ENCODE results near the gene CNIH1.
"Not testable (repeated sequence)": the region's sequence is repeated elsewhere in the genome, so short reads cannot be mapped to it uniquely, and the experiment has no call there.

Gene CNIH1

GRCh38 chr14:54428527-54428926 is 12.6 kb downstream of the CNIH1 start:
- DNase-seq (ENCODE audit: low read depth): no peak

DNA sequence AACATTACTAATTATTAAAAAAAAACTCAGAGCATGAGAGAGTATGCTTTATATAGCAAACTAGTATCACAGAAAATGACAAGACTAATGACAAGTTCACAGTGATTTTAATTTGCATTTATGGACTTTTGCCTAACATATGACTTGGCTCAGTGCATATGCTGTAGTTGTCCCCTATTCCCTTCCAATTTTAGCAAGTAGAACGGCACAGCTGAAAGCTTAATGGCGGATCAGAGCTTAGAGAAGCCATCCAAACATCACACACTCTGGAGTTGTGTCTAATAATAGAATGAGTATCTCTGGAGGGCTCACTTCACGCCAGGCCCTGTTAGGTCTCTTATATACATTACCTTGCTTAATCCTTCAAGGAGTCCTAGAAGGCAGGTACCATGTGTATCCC is 13.3 kb downstream of the CNIH1 start:
- DNase-seq (ENCODE audit: low read depth): no peak

GRCh38 chr14:54425537-54426274 is 15.5 kb downstream of the CNIH1 start:
- DNase-seq (ENCODE audit: low read depth): no peak

- no peak for DNase-seq (ENCODE audit: low read depth)
Measured at GRCh38 chr14:54425068-54425467, 16.1 kb downstream of the CNIH1 start.

DNA sequence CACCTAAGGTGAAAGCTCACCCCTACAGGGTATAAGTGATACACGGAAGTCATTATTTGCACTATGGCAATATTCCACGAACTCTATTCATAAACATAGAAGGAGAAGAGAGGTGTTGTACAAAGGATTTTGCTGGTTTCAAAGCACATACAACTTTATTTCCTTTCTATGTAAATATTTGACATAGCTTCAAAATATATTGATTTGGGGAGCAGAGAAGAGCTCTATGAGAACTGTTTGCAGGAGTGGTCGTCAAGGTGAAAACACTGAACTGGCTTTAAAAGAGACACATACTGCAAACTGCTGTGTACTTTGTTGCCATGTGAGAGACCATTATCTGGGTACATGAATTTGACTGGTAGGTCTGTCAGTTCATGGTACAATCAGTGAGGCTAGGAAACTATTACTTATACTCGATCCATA is 16.7 kb downstream of the CNIH1 start:
- DNase-seq (ENCODE audit: low read depth): no peak

DNA sequence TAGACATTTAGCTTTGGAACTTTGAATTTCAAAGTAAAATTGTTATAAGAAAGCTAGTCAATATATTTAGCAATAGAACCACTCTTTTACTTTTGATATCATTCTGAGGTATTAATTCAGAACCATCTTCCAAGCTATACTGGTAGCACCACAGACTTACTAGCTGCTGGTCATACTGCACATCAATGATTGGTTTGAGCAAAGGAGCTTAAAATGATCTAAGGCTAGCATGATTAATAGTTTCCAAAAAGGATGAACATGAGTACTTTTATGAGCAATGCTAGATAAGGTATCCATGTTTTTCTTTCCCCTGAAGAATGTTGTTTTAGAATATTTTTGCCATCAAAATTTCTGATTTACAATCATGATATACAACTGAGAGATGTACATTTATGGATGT is 17.2 kb downstream of the CNIH1 start:
- no peak for DNase-seq (ENCODE audit: low read depth)

GRCh38 chr14:54420478-54421142 is 20.6 kb downstream of the CNIH1 start:
- no peak for DNase-seq (ENCODE audit: low read depth)

DNA sequence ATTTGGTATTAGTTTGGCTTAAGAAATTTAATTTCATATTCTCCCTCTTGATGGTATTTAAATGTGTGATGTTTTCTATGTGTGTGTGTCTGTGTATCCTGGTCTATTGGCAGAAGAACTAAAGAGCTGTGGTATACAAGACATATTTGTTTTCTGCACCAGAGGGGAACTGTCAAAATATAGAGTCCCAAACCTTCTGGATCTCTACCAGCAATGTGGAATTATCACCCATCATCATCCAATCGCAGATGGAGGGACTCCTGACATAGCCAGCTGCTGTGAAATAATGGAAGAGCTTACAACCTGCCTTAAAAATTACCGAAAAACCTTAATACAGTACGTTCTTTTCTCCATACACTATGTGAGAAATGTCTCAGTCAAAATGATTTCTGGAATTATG is 29.8 kb downstream of the CNIH1 start:
- no peak for DNase-seq (ENCODE audit: low read depth)

DNA sequence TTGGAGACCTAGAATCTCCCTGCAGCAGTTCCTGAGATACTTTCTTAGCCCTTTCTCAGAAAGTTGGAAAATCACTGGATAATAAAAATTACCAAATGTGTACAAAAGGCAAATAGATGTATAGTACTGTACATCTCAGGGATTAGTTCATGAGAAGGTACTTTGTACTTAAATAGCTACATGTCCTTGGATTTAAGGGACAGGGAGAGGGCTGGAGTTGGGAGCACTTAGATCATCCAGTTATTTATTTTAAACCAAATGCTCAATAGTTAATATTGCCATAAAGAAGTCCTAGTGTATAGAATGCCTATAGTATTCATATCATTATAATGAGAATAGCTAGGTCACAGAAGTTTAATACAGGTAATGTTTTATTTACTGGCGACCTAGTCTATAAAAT is 31.0 kb downstream of the CNIH1 start:
- no peak for DNase-seq (ENCODE audit: low read depth)

- not testable (repeated sequence) for DNase-seq (ENCODE audit: low read depth)
Measured at GRCh38 chr14:54403401-54404005, 37.7 kb downstream of the CNIH1 start.

GRCh38 chr14:54399560-54399959 is 41.6 kb downstream of the CNIH1 start:
- no peak for DNase-seq (ENCODE audit: low read depth)

DNA sequence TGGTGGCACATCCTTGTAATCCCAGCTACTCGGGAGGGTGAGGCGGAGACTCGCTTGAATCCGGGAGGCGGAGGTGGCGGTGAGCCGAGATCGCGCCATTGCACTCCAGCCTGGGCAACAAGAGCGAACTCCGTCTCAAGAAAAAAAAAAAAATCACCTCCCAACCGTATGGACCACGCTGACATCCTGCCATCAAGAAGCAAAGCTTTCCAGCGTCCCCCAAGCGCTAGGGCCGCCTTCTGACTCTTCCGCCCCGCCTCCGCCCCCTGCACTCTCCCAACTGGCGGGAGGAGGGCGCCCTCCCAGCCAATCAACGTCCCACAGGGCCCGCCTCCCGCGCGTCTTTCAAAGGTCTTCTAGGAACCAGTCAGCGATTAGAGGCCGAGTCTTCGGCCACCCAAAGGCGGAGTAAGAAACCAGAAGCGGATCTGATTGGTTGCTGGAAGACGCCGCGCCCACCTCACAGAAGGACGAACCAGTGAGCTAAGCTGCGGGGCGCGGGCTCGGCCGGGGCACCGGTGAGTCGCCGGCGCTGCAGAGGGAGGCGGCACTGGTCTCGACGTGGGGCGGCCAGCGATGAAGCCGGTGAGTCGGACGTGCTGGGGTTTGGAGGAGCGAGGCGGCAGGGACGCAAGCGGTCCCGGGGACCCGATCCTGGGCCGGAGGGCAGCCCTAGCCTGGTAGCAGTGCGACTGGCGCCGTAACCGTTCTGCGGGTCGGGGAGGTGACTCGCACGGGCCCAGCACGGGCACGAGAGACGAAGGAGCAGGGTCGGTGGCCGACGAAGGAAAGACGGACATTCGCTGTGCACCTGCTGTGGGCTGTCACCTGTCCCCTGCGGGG is 44.5 kb downstream of the CNIH1 start, which contains the start of gene CDKN3:
Gene CDKN3 (plus strand): TSS at position 515 of the 843 bp plus-strand sequence. CDS start 62 bp downstream, at position 577.
- peak; percentile 92 for DNase-seq (ENCODE audit: low read depth)

DNA sequence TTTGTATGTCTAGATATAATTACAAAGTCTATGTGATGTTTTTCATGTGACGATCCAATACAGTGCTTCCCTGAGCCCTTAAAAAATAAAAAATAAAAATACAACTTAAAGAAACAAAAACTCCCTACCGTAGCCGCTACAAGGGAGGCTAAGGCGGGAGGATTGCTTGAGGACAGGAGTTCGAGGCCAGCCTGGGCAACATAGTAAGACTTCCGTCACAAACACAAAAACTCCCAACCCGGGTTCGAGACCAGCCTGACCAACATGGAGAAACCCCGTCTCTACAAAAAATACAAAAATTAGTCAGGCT is 45.0 kb downstream of the CNIH1 start:
- no peak for DNase-seq (ENCODE audit: low read depth)

DNA sequence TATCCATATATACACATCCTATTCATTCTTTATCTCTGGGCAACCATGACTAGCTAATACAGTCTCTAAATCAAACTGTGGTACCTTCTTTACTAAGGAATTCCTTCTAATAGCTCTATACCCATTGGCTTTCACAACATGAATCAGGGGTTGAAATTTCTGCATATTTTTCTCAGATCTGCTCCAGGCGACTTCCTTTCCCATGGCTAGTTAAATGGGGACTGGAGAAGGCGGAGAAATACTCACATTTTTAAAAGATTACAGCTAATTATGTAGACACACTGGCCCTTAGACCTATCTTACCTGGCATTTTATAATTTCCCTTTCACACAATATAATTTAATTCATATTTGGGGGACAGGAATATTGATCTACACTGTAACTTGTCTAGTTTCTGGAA is 45.5 kb downstream of the CNIH1 start:
- no peak for DNase-seq (ENCODE audit: low read depth)

GRCh38 chr14:54395284-54395683 is 45.9 kb downstream of the CNIH1 start:
- no peak for DNase-seq (ENCODE audit: low read depth)

DNA sequence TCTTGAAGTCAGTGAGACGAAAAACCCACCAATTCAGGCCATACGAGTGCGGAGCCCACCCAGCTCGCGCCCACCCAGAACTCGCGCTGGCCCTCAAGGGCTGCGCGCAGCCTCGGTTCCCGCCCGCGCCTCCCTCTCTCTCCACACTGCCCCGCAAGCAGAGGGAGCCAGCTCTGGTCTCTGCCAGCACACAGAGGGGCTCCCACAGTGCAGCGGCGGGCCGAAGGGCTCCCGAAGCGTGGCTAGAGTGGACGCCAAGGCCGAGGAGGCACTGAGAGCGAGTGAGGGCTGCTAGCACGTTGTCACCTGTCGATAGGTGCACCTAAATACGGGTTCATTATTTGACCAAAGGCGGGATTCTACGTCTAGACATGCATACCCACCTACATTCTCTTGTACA is 46.6 kb downstream of the CNIH1 start:
- no peak for DNase-seq (ENCODE audit: low read depth)

DNA sequence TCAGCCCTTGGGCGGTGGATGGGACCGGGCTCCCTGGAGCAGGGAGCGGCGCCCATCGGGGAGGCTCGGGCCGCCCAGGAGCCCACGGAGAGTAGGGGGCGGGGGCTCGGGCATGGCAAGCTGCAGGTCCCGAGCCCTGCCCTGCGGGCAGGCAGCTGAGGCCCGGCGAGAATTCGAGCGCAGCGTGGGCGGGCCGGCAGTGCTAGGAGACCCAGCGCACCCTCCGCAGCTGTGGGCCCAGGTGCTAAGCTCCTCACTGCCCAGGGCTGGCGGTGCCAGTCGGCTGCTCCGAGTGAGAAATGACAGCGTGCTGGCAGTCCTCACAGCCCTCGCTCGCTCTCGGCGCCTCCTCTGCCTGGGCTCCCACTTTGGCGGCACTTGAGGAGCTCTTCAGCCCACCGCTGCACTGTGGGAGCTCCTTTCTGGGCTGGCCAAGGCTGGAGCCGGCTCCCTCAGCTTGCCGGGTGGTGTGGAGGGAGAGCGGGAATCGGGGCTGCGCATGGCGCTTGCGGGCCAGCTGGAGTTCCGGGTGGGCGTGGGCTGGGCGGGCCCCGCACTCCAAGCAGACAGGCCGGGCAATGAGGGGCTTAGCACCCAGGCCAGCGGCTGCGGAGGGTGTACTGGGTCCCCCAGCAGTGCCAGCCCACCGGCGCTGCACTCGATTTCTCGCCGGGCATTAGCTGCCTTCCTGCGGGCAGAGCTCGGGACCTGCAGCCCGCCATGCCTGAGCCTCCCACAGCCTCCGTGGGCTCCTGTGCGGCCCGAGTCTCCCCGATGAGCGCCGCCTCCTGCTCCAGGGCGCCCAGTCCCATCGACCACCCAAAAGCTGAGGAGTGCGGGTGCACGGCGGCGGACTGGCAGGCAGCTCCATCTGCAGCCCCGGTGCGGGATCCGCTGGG is 47.9 kb downstream of the CNIH1 start:
- not testable (repeated sequence) for DNase-seq (ENCODE audit: low read depth)

DNA sequence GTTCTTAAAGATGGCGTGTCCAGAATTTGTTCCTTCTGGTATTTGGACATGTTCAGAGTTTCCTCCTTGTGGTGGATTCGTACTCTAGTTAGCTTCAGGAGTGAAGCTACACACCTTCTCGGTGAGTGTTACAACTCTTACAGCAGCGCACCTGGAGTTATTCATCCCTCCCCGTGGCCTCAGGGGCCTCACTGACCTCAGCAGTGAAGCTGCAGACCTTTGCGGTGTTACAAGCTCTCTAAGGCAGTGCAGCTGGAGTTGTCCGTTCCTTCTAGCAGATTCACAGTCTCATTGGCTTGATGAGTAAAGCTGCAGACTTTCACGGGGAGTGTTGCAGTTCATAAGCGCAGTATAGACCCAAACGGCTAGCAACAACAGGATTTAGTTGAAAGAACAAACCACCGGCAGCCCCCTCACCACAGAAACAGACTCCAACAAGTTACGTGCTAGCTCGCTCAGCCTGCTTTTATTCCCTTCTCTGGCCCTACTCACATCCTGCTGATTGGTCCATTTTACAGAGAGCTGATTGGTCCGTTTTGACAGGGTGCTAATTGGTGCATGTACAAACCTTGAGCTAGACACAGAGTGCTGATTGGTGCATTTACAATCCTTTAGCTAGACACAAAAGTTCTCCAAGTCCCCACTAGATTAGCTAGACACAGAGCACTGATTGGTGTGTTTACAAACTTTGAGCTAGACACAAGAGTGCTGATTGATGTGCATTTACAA is 48.9 kb downstream of the CNIH1 start:
- DNase-seq (ENCODE audit: low read depth): no peak

GRCh38 chr14:54387328-54387727 is 53.8 kb downstream of the CNIH1 start:
- no peak for DNase-seq (ENCODE audit: low read depth)

DNA sequence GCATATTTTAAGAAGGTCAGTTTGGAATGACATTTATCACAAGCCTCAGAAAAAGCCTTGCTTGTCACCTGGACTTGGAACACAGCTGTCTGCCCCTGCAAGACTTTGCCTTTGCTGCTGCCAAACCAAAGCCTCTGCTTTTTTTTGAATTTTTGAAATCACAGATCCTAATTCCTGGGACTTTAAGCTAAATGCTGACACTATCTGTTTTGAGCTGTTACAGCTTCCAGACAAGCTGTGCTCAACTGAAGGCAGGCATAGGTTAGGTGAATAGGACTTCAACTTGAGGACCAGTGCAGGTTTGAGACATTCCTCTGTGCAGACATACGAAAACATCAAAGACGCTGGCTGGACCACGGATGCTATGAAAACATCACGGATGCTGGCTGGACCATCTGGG is 55.6 kb downstream of the CNIH1 start:
- DNase-seq (ENCODE audit: low read depth): no peak

GRCh38 chr14:54383835-54384234 is 57.3 kb downstream of the CNIH1 start:
- DNase-seq (ENCODE audit: low read depth): no peak

All from CMK (cell line).